ENCODE results near the gene C1orf116.
A peak's percentile ranks its signal among the peaks of the same experiment; 100 is the strongest.

The C1orf116 gene

GRCh38 chr1:207062058-207062457, 29.5 kb upstream of the C1orf116 start:
- in situ Hi-C loops (cut with HindIII; ENCODE audit: low pct_ligation_motif_present, low pct_unique_long_range_greater_than_20kb, low sequenced_read_pairs): no loop called here
- DNase-seq: no peak

GRCh38 chr1:207060596-207060995, 28.0 kb upstream of the C1orf116 start:
- no peak for DNase-seq
- in situ Hi-C loops (cut with HindIII; ENCODE audit: low pct_ligation_motif_present, low pct_unique_long_range_greater_than_20kb, low sequenced_read_pairs): no loop called here

GRCh38 chr1:207059881-207060280, 27.3 kb upstream of the C1orf116 start:
- in situ Hi-C loops (cut with HindIII; ENCODE audit: low pct_ligation_motif_present, low pct_unique_long_range_greater_than_20kb, low sequenced_read_pairs): no loop called here
- DNase-seq: no peak

GRCh38 chr1:207058878-207059867, 26.6 kb upstream of the C1orf116 start:
- in situ Hi-C loops (cut with HindIII; ENCODE audit: low pct_ligation_motif_present, low pct_unique_long_range_greater_than_20kb, low sequenced_read_pairs): no loop called here
- DNase-seq: no peak

GRCh38 chr1:207058252-207058651, 25.7 kb upstream of the C1orf116 start:
- in situ Hi-C loops (cut with HindIII; ENCODE audit: low pct_ligation_motif_present, low pct_unique_long_range_greater_than_20kb, low sequenced_read_pairs): no loop called here
- no peak for DNase-seq

GRCh38 chr1:207056673-207057072, 24.1 kb upstream of the C1orf116 start:
- in situ Hi-C loops (cut with HindIII; ENCODE audit: low pct_ligation_motif_present, low pct_unique_long_range_greater_than_20kb, low sequenced_read_pairs): no loop called here
- DNase-seq: no peak

- in situ Hi-C loops (cut with HindIII; ENCODE audit: low pct_ligation_motif_present, low pct_unique_long_range_greater_than_20kb, low sequenced_read_pairs): no loop called here
- no peak for DNase-seq
These were observed 22.9 kb upstream of the C1orf116 start for GRCh38 chr1:207055386-207056001.

- in situ Hi-C loops (cut with HindIII; ENCODE audit: low pct_ligation_motif_present, low pct_unique_long_range_greater_than_20kb, low sequenced_read_pairs): no loop called here
- DNase-seq: no peak
These were observed 21.9 kb upstream of the C1orf116 start for GRCh38 chr1:207054491-207054890.

- in situ Hi-C loops (cut with HindIII; ENCODE audit: low pct_ligation_motif_present, low pct_unique_long_range_greater_than_20kb, low sequenced_read_pairs): no loop called here
- DNase-seq: peak; percentile 100
These were observed 20.6 kb upstream of the C1orf116 start, which contains the start of gene PFKFB2 for GRCh38 chr1:207052911-207053769. TSS of gene PFKFB2 (plus strand) at chr1:207053275. CDS start at chr1:207054718, 1,443 bp downstream.

- in situ Hi-C loops (cut with HindIII; ENCODE audit: low pct_ligation_motif_present, low pct_unique_long_range_greater_than_20kb, low sequenced_read_pairs): no loop called here
These were observed 18.8 kb upstream of the C1orf116 start, which contains the start of gene YOD1 for GRCh38 chr1:207051191-207051943. TSS of gene YOD1 (minus strand) at chr1:207051208. CDS start at chr1:207051030, 178 bp downstream.

GRCh38 chr1:207050480-207051190, 18.1 kb upstream of the C1orf116 start:
- DNase-seq: peak; percentile 97
- in situ Hi-C loops (cut with HindIII; ENCODE audit: low pct_ligation_motif_present, low pct_unique_long_range_greater_than_20kb, low sequenced_read_pairs): no loop called here

More at GRCh38 chr1:207051191-207051943, 18.8 kb upstream of the C1orf116 start, which contains the start of gene YOD1:
- peak; percentile 98 for DNase-seq

- in situ Hi-C loops (cut with HindIII; ENCODE audit: low pct_ligation_motif_present, low pct_unique_long_range_greater_than_20kb, low sequenced_read_pairs): no loop called here
- DNase-seq: peak; percentile 71
These were observed 17.4 kb upstream of the C1orf116 start for GRCh38 chr1:207049974-207050391.

- in situ Hi-C loops (cut with HindIII; ENCODE audit: low pct_ligation_motif_present, low pct_unique_long_range_greater_than_20kb, low sequenced_read_pairs): no loop called here
- DNase-seq: no peak
These were observed 17.0 kb upstream of the C1orf116 start for GRCh38 chr1:207049514-207049913.

- in situ Hi-C loops (cut with HindIII; ENCODE audit: low pct_ligation_motif_present, low pct_unique_long_range_greater_than_20kb, low sequenced_read_pairs): no loop called here
- DNase-seq: no peak
These were observed 16.5 kb upstream of the C1orf116 start for GRCh38 chr1:207049054-207049453.

GRCh38 chr1:207048041-207048440, 15.5 kb upstream of the C1orf116 start:
- no peak for DNase-seq

GRCh38 chr1:207047505-207047904, 14.9 kb upstream of the C1orf116 start:
- DNase-seq: no peak
- in situ Hi-C loops (cut with HindIII; ENCODE audit: low pct_ligation_motif_present, low pct_unique_long_range_greater_than_20kb, low sequenced_read_pairs): no loop called here

More at GRCh38 chr1:207048041-207048440, 15.5 kb upstream of the C1orf116 start:
- in situ Hi-C loops (cut with HindIII; ENCODE audit: low pct_ligation_motif_present, low pct_unique_long_range_greater_than_20kb, low sequenced_read_pairs): no loop called here

- in situ Hi-C loops (cut with HindIII; ENCODE audit: low pct_ligation_motif_present, low pct_unique_long_range_greater_than_20kb, low sequenced_read_pairs): no loop called here
- no peak for DNase-seq
These were observed 12.9 kb upstream of the C1orf116 start for GRCh38 chr1:207045453-207045852.
